Loucy (cell line): ENCODE data around the gene TRIM3.

ENCODE experiments used
- EZH2phosphoT487 ChIP-seq: fragments of 200-600 bp; IDR thresholded peaks from 2 replicates; pipeline ENCODE4 v1.6.1; 2018; ENCODE audit warnings: antibody characterized with exemption, mild to moderate bottlenecking, moderate library complexity, borderline replicate concordance
- TF ChIP-seq, protein P1 (sequence below): fragments of 200-600 bp; sonication (generic); conservative IDR thresholded peaks from 2 replicates; pipeline ENCODE4 v1.5.1; 2014; ENCODE audit warnings: mild to moderate bottlenecking, antibody characterized with exemption, low read length

DNA sequence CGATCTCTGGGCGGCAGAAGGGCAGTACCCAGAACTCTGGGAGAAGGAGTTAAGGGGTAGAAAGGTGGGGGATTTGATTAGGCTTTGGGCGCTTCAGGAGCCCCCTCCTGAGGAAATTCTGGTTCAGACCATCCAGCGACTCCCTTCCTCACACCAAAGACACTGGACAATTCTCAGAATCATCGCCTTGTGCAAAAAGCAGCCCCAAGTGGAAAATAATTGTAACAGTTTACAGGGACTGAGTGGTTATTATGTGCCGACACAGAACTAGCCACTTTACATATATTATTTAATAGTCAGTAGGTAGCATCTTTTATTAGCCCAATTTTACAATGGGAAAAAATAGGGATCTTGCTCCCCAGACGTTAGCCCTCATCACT lies 662 bp upstream of the TRIM3 start:
- TF ChIP-seq, protein P1, sequence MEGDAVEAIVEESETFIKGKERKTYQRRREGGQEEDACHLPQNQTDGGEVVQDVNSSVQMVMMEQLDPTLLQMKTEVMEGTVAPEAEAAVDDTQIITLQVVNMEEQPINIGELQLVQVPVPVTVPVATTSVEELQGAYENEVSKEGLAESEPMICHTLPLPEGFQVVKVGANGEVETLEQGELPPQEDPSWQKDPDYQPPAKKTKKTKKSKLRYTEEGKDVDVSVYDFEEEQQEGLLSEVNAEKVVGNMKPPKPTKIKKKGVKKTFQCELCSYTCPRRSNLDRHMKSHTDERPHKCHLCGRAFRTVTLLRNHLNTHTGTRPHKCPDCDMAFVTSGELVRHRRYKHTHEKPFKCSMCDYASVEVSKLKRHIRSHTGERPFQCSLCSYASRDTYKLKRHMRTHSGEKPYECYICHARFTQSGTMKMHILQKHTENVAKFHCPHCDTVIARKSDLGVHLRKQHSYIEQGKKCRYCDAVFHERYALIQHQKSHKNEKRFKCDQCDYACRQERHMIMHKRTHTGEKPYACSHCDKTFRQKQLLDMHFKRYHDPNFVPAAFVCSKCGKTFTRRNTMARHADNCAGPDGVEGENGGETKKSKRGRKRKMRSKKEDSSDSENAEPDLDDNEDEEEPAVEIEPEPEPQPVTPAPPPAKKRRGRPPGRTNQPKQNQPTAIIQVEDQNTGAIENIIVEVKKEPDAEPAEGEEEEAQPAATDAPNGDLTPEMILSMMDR: no peak
- no peak for TF ChIP-seq EZH2phosphoT487
